ENCODE data around the gene POU5F2. TPM values are rescaled to one million over a fixed set of nuclear protein-coding genes. Genes with fewer than 3 reads are reported as not detected.

The POU5F2 gene
- total and polyA plus RNA-seq, 9 of the 15 experiments (the other 6 are each of a cell fraction or from before 2014, with no cell fraction given): 0.01 to 0.40 (median 0.18) TPM; not detected in 2

DNA sequence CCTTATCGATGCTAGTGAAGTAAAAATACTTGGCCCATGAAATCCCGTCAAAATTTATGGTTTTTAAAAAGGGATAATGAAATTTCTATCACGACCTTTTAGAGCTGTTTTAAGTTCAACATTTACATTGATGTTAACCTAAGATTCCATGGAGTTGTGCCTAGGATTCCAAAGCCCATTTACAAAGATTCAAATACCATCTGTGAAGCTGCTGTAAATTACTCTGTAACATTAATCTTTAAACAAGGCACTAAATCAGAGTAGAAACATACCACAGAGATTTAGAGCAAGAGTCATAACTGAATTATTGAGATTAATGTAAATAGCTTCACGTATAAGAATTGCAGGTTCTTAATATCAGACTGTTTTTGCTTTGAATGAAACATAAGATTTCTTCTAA, 17.7 kb downstream of the POU5F2 start (continued):
- no peak for TF ChIP-seq ZBTB33 (CRISPR knock-in tag; IDR thresholded peaks at IDR 0.05)
- TF ChIP-seq ZNF282 (CRISPR knock-in tag; IDR thresholded peaks at IDR 0.05): no peak
- no peak for TF ChIP-seq POLR2H (tag; IDR thresholded peaks at IDR 0.05; ENCODE audit: low read depth)
- no peak for TF ChIP-seq NFE2 (IDR thresholded peaks at IDR 0.05; ENCODE audit: low read depth)

- Histone ChIP-seq H3K9me1 (ENCODE audit: control insufficient read depth, insufficient read depth, low read length) (no peaks in the 10 kb centered on the region), H3K79me2 (ENCODE audit: control insufficient read depth, insufficient read depth, low read length) (no peaks in the 10 kb centered on the region), H2AFZ (ENCODE audit: low read depth, low read length) (no peak overlapping the region), H3K27me3 (ENCODE audit: control insufficient read depth in 2 of 2, insufficient read depth in 2 of 2, low read length in 2 of 2) (no peaks in the 10 kb centered on the region), H3K9ac (ENCODE audit: insufficient read depth in 1 of 2, low read depth in 2 of 2, low read length in 2 of 2) (no peak overlapping the region), H3K9me3 (replicated peaks; ENCODE audit: control insufficient read depth, insufficient read depth, low read depth, low read length) (no peaks in the 10 kb centered on the region), H3K4me2 (ENCODE audit: insufficient read depth, low read length) (no peak overlapping the region), H3K27ac (ENCODE audit: extremely low read depth, low read depth, low read length) (no peak overlapping the region), H4K20me1 (replicated peaks; ENCODE audit: control insufficient read depth, insufficient read depth, low read length) (no peaks in the 10 kb centered on the region), H3K36me3 (ENCODE audit: control insufficient read depth, insufficient read depth, low read length) (no peaks in the 10 kb centered on the region), H3K4me3 (no peak overlapping the region), H3K4me1 (replicated peaks in 1 of 2; ENCODE audit: control insufficient read depth in 2 of 2, insufficient read depth in 2 of 2, low read length in 2 of 2) (no peaks in the 10 kb centered on the region)
- no peak for TF ChIP-seq TRIM24 (IDR thresholded peaks at IDR 0.05)
- no peak for TF ChIP-seq MTA1 (IDR thresholded peaks at IDR 0.05; ENCODE audit: borderline replicate concordance)
- no peak for TF ChIP-seq CTCFL (IDR thresholded peaks at IDR 0.05; ENCODE audit: borderline replicate concordance, insufficient read depth, low read depth, low read length, poor library complexity, severe bottlenecking)
- ATAC-seq: no peak
- in situ Hi-C loops (cut with MboI) (no loop called here), intact Hi-C loops (cut with micrococcal nuclease) (no loop called here)
- ChIA-PET CTCF (ENCODE audit: low intra/inter-chr PET ratio) (no interaction called here), POLR2A (no interaction called here)
- no peak for FAIRE-seq
- BruUV-seq (replicated peaks): no TSS peak
- no peak for DNase-seq (ENCODE audit: extremely low read depth in 1 of 4, low spot score in 3 of 4)
Observed at GRCh38 chr5:93723005-93723404, 18.4 kb downstream of the POU5F2 start.

Data from K562 (cell line).